Measurements from ENCODE around the gene CAMK2A.

Gene CAMK2A

GRCh38 chr5:150186897-150187296, 102.7 kb downstream of the CAMK2A start:
- no peak for TF ChIP-seq CTCF (IDR thresholded peaks at IDR 0.05; ENCODE audit: low read depth, low read length)
- Histone ChIP-seq H3K36me3 (no peaks in the 10 kb centered on the region), H3K27me3 (ENCODE audit: insufficient read depth, low read depth, severe bottlenecking) (no peaks in the 10 kb centered on the region), H3K27ac (no peak overlapping the region), H3K9me3 (ENCODE audit: severe bottlenecking) (no peaks in the 10 kb centered on the region), H3K4me3 (ENCODE audit: low read depth, low read length) (no peak overlapping the region)
- DNase-seq: no peak

GRCh38 chr5:150186137-150186536, 103.4 kb downstream of the CAMK2A start:
- no peak for TF ChIP-seq CTCF (IDR thresholded peaks at IDR 0.05; ENCODE audit: low read depth, low read length)
- Histone ChIP-seq H3K4me3 (ENCODE audit: low read depth, low read length) (no peak overlapping the region), H3K36me3 (no peaks in the 10 kb centered on the region), H3K9me3 (ENCODE audit: severe bottlenecking) (no peaks in the 10 kb centered on the region), H3K27ac (no peak overlapping the region), H3K27me3 (ENCODE audit: insufficient read depth, low read depth, severe bottlenecking) (no peaks in the 10 kb centered on the region)
- no peak for DNase-seq

GRCh38 chr5:150184990-150185912, 104.3 kb downstream of the CAMK2A start:
- TF ChIP-seq CTCF (IDR thresholded peaks at IDR 0.05; ENCODE audit: low read depth, low read length): no peak
- no peak for DNase-seq
- no peaks in the 10 kb centered on the region for H3K9me3 ChIP-seq (ENCODE audit: severe bottlenecking)
- H3K27me3 ChIP-seq (ENCODE audit: insufficient read depth, low read depth, severe bottlenecking): no peaks in the 10 kb centered on the region
- no peak overlapping the region for H3K4me3 ChIP-seq (ENCODE audit: low read depth, low read length)
- no peak overlapping the region for H3K27ac ChIP-seq
- no peaks in the 10 kb centered on the region for H3K36me3 ChIP-seq

GRCh38 chr5:150184006-150184405, 105.6 kb downstream of the CAMK2A start:
- H3K27ac ChIP-seq: no peak overlapping the region
- no peak for TF ChIP-seq CTCF (IDR thresholded peaks at IDR 0.05; ENCODE audit: low read depth, low read length)
- H3K36me3 ChIP-seq: no peaks in the 10 kb centered on the region
- no peak for DNase-seq
- no peaks in the 10 kb centered on the region for H3K9me3 ChIP-seq (ENCODE audit: severe bottlenecking)
- no peak overlapping the region for H3K4me3 ChIP-seq (ENCODE audit: low read depth, low read length)
- H3K27me3 ChIP-seq (ENCODE audit: insufficient read depth, low read depth, severe bottlenecking): no peaks in the 10 kb centered on the region

- H3K9me3 ChIP-seq (ENCODE audit: severe bottlenecking): no peaks in the 10 kb centered on the region
- no peaks in the 10 kb centered on the region for H3K27me3 ChIP-seq (ENCODE audit: insufficient read depth, low read depth, severe bottlenecking)
- DNase-seq: no peak
Observed at GRCh38 chr5:150183436-150183835, 106.1 kb downstream of the CAMK2A start.

More at GRCh38 chr5:150183436-150183835, 106.1 kb downstream of the CAMK2A start:
- Histone ChIP-seq H3K36me3 (no peaks in the 10 kb centered on the region), H3K4me3 (ENCODE audit: low read depth, low read length) (no peak overlapping the region), H3K27ac (no peak overlapping the region)
- no peak for TF ChIP-seq CTCF (IDR thresholded peaks at IDR 0.05; ENCODE audit: low read depth, low read length)

Data from WERI-Rb-1 (cell line).